AML-193 (cell line): ENCODE results near the gene GGTLC2.
"Not testable (repeated sequence)": the region's sequence is repeated elsewhere in the genome, so short reads cannot be mapped to it uniquely, and the experiment has no call there.

ENCODE experiments used
- DNase-seq, 2 experiments: peaks; one replicate each; lab custom pipeline; 2025; lab: John Stamatoyannopoulos, UW

The GGTLC2 gene

DNA sequence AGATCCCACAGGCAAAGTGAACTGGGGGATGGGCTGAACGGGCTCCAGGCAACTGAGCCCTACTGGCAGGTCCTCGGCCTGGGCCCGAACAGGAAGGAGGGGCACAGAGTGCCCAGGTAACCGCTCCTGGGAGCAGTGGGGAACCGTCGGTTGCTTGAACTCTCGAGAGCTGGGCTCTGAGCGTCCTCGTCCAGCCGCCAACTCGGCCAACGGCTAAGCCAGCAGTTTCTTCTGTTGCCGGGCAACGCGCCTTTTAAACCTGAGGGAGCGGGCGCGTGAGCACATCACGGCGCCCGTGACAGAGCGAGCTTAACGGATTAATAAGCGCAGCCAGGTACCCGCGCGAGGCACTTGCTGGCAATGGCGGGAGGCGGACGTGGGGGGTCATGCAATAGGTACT, at the start of gene GGTLC2:
TSS of gene GGTLC2 (plus strand) at position 301 of the 400 bp plus-strand sequence. CDS start 1,732 bp downstream, outside the sequence.
- not testable (repeated sequence) for DNase-seq

DNA sequence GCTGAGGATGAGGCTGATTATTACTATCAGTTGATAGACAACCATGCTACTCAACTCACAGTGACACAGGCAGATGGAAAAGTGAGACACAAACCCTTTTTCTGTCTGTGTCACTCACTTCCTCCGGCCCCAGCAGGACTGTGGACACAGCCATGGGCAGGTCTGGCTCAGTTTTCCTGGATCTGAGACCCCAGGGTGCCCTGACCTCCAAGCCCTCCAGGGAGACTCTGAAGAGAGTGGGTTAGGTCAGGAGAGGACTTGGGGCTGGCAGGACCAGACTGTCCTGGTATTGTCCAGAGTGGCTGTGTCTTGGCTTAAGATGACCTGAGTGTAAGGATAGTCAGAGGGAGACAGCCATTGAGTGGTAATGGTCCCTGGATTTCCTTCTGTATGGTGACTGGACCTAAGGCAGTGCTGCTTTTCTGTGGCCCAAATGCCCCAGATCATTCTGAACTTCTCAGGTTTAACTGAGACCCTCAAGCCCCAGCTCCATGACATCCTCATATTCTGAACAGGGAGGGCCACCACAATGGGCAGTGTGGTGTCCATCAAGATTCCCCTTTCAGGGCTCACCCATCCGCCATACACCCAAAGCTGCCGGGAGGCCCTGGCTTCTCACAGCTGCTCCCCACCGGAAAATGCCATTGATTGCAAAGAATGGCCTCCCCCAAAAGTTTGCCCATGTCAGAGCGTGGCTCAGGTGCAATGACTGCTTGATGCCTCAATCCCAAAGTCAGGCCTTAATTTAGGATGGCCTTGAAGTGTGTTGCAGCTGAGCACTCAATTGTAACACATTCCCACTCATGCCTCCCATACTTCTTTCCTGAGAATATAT, 49.2 kb upstream of the GGTLC2 start:
- DNase-seq = no peak

DNA sequence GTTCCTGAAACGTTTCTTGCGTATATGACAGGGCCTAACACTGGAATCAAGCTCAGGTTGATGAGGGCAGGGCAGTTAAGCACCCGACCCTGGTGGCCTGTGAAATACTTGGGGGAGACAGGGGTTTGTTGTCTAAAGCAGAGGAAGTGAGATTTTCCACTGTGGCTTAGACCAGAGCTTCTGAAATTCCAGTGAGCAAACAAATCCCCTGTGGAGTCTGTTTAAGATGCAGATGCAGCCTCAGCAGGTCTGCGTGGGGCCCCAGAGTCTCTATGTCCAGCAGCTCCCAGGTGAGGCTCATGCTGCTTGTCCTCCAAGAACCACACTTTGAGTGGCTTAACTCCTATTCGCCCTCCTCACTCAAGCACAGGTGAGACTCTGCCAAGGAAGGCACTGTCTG, 46.3 kb upstream of the GGTLC2 start:
- DNase-seq = no peak

DNA sequence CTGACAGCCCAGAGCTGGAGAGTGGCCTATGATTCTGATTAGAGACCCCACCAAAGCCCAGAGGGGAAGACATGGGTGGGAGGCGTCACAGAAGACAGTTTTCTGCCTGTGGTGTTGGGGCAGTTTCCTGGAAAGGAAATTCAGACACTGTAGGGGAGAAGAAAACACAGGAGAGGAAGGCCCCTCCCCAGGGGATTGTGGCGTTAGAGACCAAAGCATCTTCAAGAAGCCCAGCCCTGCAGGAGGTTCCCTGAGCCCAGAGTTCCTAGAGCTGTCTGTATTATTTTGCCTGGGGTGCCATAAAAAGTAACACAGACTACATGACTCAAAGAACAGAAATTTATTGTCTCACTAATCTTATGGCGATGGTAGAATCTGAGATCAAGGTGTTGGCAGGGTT, 45.2 kb upstream of the GGTLC2 start:
- no peak for DNase-seq

DNA sequence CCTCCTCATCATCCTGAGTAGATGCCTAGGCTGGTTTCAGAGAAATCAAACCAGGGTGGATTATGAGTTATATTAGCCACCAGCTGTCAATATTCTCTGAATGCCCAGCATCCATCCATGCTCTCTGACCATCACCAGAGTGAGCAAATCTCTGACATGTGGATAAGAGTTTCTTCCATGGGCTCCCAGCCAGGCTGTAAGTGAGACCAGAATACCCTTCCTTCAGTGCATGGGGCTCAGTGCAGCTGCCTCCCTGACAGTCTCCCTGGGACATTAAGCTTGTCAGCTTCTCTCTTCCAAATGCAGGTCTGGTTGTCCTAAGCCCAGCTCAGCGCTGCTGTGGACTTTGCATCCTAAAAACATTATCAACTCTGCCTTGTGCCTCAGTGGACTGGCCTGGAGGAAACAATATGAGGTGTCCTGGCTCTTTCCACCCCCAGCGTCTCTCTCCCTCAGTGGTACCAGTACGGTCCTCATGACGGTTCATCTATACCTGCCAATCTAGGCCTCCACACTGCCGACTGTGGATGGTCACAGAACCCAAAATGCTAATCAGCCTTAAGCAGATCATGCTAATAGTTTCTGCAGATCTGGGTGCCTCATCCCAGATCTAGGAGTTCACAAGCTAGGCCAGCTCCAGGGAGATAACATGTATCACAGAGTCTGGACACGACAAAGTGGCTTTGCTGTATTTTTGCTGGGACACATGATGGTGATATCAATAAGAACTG, 43.7 kb upstream of the GGTLC2 start:
- DNase-seq = no peak

DNA sequence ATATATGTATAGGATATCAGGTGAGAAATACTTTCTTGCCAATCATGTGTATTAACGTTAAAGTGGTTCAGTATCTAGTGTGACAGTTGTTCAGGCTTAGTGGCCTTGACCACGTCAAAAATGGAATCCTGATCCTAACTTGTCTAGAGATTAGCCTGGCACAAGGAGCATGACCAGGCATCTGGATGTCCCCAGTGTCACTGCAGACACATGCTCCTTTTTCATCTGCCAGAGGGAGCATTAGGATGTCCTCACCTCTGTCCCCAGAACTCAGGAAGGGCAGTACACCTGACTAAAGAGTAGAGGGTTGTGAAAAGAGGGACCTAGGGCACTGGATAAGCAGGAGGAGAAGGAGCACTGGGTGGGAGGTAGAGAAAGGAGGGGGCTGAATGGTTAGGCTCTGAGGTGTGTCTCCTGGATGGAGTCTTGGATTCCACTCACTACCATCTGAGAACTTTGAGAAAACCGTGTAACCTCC, 40.9 kb upstream of the GGTLC2 start:
- no peak for DNase-seq

DNA sequence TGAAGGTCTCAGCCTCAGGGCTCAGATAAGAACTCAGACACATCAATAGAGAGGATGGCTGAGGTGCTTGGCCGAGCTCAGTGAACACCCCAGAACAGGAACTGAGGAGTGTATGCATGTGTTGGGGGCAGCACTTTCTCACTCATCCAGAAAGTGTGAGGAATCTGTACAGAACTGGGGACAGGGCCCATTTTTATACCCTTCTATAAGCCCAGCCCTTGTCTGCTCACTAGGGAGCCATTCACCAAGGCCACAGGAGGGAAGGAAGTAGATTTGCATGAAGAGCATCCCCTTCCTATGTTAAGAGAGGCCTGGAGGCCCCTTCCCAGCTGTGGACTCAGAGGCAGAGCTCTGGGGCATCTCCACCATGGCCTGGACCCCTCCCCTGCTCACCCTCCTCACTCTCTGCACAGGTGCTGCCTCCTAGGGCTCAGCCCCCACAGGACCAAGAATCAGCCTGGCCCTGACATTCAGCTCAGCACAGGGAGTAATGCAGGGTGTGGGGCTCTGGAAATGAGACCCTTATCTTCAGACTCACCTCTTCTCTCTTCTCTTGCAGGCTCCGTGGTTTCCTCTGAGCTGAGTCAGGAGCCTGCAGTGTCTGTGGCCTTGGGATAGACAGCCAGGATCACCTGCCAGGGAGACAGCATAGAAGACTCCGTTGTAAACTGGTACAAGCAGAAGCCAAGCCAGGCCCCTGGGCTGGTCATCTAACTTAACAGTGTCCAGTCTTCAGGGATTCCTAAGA, 39.9 kb upstream of the GGTLC2 start:
- no peak for DNase-seq

DNA sequence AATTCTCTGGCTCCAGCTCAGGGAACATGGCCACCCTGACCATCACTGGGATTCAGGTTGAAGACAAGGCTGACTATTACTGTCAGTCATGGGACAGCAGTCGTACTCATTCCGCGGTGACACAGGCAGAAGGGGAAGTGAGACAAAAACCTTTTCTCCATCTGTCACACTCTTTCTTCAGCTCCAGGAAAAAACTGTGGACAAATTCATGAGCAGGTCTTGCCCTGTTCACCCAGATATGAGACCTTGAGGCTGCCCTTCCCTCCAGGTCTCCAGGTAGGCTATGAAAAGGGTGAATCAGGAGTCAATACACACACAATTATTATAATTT, 39.4 kb upstream of the GGTLC2 start:
- no peak for DNase-seq

DNA sequence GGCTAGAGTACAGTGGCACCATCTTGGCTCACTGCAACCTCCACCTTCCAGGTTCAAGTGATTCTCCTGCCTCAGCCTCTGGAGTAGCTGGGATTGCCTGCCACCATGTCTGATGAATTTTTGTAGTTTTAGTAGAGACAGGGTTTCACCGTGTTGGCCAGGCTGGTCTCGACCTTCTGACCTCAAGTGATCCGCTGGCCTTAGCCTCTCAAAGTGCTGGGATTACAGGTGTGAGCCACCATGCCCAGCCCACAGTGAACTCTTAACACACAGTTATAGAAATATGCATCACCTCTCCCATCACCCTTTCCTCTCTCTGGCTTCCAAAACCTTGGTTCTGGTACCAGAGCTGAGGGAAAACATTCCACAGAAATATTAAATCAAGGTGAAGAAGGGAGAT, 36.4 kb upstream of the GGTLC2 start:
- DNase-seq = not testable (repeated sequence)

DNA sequence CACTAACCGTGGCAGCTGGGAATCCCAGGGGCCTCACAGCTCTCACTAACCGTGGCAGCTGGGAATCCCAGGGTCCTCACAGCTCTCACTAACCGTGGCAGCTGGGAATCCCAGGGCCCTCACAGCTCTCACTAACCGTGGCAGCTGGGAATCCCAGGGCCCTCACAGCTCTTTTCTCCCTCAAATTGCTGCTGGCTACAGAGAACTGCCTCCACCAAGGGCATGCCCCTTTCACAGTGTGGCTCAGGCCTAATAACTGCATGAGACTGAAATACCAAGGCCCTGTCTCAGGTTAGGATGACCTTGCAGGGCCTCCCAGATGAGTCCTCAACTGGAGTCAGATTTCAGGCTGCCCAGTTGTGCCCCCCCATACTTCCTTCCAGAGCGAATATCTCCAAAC, 35.1 kb upstream of the GGTLC2 start:
- no peak for DNase-seq

DNA sequence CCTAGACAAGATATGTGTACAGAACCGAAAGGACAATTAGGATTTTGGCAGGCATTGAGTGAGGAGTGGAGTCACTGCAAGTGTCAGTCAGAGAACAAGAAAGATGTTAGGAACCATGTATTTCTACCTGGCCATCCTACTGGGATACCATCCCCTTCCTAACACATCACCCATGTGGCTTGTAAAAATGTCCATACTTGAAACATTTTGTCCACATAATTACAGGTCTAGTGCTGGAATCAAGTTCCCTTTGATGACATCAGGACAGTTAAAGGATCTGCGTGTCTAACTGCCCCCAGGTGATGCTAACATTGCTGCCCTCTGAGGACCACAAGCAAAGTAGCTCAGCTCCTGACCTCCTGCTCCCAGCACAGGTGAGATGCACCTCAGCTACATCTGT, 31.9 kb upstream of the GGTLC2 start:
- no peak for DNase-seq

DNA sequence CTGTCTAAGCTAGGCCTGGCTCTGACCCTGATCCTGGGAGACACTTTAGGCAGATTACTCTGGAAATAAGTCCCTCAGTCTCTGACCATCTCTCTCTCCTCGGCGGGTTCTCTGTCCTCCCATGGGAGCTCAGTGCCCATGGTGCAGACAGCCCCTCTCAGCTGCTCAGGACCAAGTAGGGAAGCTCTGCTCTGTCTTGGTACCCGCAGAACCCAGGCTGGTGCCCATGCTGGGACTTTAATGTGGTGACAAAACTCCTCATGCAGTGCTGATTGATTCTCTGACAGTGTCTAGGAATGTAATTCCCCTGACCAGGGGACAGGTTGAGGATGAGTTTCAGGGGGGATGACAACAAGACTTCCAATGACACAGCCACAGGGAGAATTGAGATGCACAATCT, 30.3 kb upstream of the GGTLC2 start:
- DNase-seq = no peak

DNA sequence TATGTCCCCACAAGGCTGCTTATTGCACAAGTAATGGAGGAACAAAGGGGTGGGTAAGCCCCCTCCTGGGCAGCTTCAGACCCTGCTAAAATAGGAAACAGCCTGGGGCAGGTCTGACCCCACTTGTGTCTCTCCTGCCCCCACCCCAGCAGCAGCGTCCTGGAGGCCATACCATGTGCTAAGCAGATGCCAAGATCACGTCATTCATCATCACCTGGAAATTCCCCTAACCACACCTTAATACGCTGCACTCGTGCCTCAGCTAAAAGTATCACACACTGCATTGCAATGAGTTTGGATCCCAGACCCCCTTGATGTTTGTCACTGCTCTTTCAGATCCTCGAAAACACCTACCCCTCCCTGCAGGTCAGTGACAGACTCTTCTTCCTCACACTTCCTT, 27.8 kb upstream of the GGTLC2 start:
- DNase-seq = no peak

DNA sequence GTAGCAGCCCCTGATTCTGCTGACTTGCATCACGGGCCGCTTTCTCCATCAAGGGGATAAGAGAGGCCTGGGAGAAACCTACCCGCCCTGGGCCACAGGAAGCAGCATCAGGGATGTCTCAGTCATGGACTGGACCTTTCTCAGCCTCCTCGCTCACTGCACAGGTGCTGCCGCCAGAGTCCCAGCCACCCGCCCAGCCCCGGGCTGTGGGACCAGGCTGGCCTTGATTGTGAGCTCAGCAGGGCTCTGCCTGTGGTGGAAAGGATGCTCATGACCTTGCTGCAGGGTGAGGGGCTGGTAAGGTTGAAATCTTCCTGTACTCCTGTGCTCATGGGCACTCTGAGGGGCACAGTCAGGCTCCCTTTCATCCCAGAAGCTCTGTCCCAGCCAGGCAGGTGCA, 26.0 kb upstream of the GGTLC2 start:
- DNase-seq = no peak

DNA sequence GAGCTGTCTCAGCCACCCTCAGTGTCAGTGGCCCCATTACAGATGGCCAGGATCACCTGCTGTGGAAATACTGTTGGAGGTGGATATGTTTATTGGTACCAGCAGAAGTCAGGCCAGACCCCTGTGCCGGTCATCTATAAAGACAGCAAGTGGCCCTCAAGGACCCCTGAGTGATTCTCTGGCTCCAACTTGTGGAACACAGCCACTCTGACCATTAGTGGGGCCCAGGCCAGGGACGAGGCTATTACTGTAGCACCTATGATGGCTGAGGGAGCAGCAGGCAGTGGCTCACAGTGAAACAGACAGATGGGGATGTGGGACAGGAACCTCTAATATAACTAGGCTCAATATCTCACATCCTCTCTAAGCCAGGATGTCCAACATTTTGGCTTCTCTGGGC, 25.5 kb upstream of the GGTLC2 start:
- no peak for DNase-seq

DNA sequence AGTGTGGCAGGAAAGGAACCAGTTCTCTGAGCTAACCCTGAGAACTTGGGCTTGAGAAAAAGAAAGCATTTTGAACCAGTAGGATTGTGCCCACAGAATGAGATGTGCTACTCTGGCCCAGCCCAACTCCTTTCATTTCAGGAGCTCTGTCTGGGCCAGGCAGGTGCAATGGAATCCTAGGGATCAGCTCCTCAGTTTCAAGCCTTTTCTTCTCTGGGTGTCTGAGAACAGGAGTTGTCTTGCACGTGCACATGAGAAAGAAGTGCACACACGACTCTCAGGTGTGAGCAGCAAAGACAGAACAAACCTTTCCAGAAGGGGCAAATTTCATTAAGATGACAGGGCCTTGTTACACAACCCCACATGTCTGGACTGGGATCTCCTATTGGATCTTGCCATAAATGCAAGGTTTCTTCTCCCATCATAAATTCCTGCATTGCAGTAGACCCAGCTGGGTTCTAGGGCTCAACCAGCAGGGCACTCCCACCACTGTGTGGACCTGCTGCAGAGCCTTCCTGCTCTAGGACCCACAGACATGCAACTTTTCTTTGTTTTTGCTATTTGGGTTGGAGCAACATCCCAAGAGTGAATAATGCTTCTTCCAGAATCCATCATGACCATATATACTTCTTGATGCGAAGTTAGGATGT, 24.5 kb upstream of the GGTLC2 start:
- no peak for DNase-seq

DNA sequence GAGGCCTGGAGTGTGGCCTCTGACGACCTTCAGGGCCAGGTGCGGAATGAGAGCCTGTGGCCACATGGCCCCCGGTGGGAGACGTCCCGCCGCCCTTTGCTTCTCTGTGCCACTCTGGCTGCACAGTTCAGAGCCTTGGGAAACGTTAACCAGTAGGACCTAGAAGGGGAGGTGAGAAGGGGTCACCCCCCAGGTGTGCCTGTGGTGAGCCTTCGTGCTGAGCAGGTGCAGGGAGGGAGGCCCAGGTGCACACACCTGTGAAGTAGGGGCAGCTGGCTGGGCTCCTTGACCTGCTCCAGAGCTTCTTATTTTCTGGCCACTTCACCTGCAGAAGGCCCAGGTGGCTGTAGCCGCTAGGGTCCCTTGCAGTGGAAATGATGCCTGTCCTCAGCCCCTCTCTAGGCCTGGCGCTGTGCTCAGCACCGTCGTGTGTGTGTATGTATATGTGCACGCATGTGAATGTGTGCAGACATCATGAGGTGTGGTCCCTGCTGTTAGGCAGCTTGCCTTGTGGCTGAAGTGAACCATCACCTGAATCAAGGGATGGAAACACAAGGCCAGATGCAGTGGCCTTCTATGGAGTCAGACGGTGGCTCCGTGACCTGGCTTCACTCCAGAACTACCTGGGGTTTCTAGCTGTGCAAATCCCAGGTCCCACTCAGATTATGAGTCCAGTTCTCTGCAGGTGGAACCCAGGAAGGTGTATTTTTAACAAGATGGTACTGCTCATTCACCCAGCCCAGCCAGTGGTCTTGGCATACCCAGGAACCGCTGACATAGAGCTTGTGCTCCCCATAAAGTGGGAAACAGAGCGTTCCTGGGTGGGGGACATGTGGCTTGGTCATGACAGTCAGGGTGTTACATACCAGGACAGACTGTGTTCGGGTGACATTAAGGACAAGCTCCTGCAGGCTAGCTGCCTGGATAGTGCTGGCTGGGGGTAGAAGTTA, 15.6 kb upstream of the GGTLC2 start:
- DNase-seq = not testable (repeated sequence)

DNA sequence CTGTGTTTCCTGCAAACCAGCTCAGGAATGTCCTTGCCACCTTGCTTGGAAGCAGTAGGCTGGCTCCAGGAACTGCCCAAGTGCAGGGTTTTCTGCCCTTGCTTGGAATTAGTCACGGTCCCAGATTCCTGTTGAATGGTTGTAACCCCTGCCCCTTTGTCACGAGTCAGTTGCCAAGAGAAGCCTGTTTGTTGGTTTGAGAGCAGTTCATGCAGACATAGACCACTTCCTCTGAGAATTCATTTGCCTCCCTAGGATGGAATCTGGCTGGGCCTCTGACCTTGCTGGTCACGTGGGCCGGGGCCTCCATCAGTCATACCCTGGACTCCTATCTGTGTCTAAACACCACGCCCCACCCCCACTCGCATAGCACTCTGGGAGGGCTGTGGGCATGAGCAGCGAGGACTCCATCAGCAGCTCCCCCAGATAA, 13.2 kb upstream of the GGTLC2 start:
- DNase-seq = not testable (repeated sequence)

DNA sequence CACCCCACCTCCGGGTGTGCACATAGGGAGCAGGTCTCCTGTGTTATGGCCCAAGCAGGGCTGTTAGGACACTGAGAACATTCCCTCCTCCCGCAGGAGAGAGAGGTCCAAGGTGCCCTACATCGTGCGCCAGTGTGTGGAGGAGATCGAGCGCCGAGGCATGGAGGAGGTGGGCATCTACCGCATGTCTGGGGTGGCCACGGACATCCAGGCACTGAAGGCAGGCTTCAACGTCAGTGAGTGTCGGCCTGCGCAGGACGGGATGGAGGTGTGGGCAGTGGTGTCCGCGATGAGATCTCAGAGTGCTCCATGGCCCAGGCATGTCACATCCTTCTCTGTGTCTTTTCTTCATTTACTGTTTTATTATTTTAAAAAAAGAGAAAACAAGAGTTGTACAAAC, 12.2 kb upstream of the GGTLC2 start:
- not testable (repeated sequence) for DNase-seq

DNA sequence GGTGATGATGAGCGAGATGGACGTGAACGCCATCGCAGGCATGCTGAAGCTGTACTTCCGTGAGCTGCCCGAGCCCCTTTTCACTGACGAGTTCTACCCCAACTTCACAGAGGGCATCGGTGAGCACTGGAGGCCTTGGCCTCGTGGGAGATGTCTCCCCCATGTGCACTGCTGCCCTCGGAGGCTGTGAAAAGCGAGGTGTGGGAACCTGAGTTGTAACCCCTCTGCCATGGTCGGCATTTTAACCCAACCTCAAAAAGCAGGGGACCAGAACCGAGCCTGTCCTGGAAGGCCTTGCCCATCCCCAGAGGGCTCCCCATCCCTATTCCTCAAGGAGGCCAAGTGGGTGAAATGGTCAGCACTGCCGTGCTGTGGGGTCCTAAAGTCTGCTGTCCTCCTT, 10.9 kb upstream of the GGTLC2 start:
- DNase-seq = not testable (repeated sequence)

DNA sequence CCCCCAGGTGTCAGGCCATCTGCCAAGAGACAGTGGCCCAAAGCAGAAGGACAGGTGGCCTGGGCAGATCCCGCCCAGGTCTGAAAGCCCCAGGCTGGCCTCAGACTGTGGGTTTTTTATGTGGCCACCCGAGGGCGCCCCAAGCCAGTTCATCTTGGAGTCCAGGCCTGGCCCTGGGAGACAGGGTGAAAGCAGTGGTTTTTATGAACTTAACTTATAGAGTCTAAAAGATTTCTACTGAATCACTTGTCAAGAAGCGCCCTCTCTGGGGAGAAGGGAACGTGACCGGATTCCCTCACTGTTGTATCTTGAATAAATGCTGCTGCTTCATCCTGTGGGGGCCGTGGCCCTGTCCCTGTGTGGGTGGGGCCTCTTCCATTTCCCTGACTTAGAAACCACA, 8.2 kb upstream of the GGTLC2 start:
- DNase-seq = not testable (repeated sequence)
